PC-9 (cell line): ENCODE results near the gene C3orf70. TPM values are rescaled to one million over a fixed set of nuclear protein-coding genes. Genes with fewer than 3 reads are reported as not detected.

Experiments used
- BruUV-seq: library from RNA; stranded (reverse); fragments of 400-500 nt; replicated peaks from 2 replicates; lab custom pipeline; 2021; lab: Mats Ljungman, UMichigan
- CTCF ChIA-PET: fragments of 300-600 bp; sonication (Branson Sonifier 250); formaldehyde crosslinking; loops from one replicate; lab custom pipeline; 2022; ENCODE audit warnings: antibody characterized with exemption; lab: Charles Lee
- POLR2A ChIA-PET: fragments of 300-600 bp; sonication (Branson Sonifier 250); formaldehyde crosslinking; loops from one replicate; lab custom pipeline; 2022; ENCODE audit warnings: antibody characterized with exemption; ENCODE audit not compliant: unreplicated experiment; lab: Charles Lee
- DNase-seq, 2 experiments: peaks; one replicate each; pipeline versions ENCODE4 v3.0.0 to v3.0.0-alpha.2; 2015 to 2022; ENCODE audit warnings: mixed read lengths in 1 of 2
- H2AFZ ChIP-seq: fragments of 200-600 bp; sonication (generic); 2 replicates; pipeline ENCODE4 v1.8.1; 2017; ENCODE audit warnings: antibody characterized with exemption
- H3F3A ChIP-seq: fragments of 200-600 bp; sonication (generic); 2 replicates; pipeline ENCODE4 v1.8.1; 2017; ENCODE audit warnings: antibody characterized with exemption, mild to moderate bottlenecking, low read depth; ENCODE audit not compliant: insufficient read depth
- H3K27ac ChIP-seq: fragments of 200-600 bp; sonication (generic); 2 replicates; pipeline ENCODE4 v1.6.1; 2016; ENCODE audit warnings: mixed run types
- H3K27me3 ChIP-seq: fragments of 200-600 bp; sonication (generic); 2 replicates; pipeline ENCODE4 v1.6.1; 2016; ENCODE audit warnings: low read depth, mixed run types; ENCODE audit not compliant: insufficient read depth
- H3K36me3 ChIP-seq: fragments of 200-600 bp; sonication (generic); 2 replicates; pipeline ENCODE4 v1.6.1; 2016; ENCODE audit warnings: low read depth, mixed run types
- H3K4me1 ChIP-seq: fragments of 200-600 bp; sonication (generic); replicated peaks from 2 replicates; pipeline ENCODE4 v1.6.1; 2016; ENCODE audit warnings: mixed run types; ENCODE audit not compliant: insufficient read depth
- H3K4me2 ChIP-seq: fragments of 200-600 bp; sonication (generic); 2 replicates; pipeline ENCODE4 v1.6.1; 2017; ENCODE audit warnings: mixed run types
- H3K4me3 ChIP-seq: fragments of 200-600 bp; sonication (generic); 2 replicates; pipeline ENCODE4 v1.6.1; 2016; ENCODE audit warnings: mixed run types
- H3K79me2 ChIP-seq: fragments of 200-600 bp; sonication (generic); 2 replicates; pipeline ENCODE4 v1.6.1; 2017; ENCODE audit warnings: low read depth, mixed run types
- H3K9me2 ChIP-seq: fragments of 200-600 bp; sonication (generic); 2 replicates; pipeline ENCODE4 v1.8.1; 2017; ENCODE audit warnings: mild to moderate bottlenecking; ENCODE audit not compliant: insufficient read depth
- H3K9me3 ChIP-seq: fragments of 200-600 bp; sonication (generic); 2 replicates; pipeline ENCODE4 v1.8.1; 2016; ENCODE audit warnings: low read depth; ENCODE audit not compliant: insufficient read depth
- H4K20me1 ChIP-seq: fragments of 200-600 bp; sonication (generic); 2 replicates; pipeline ENCODE4 v1.8.1; 2017; ENCODE audit not compliant: insufficient read depth
- CTCF ChIP-seq: fragments of 200-600 bp; sonication (generic); conservative IDR thresholded peaks from 2 replicates; pipeline ENCODE4 v1.6.1; 2017; ENCODE audit warnings: mixed run types, antibody characterized with exemption, mild to moderate bottlenecking, moderate library complexity
- EZH2 ChIP-seq: fragments of 200-600 bp; sonication (generic); IDR thresholded peaks from 2 replicates; pipeline ENCODE4 v1.8.0; 2017; ENCODE audit warnings: antibody characterized with exemption, low read depth
- intact Hi-C: fragments of 100-400 bp; cut with micrococcal nuclease; formaldehyde crosslinking; loops from one replicate; pipeline ENCODE4 v1.10.0; 2022; ENCODE audit not compliant: unreplicated experiment
- total RNA-seq: library from RNA; stranded (reverse); gene quantifications from 2 replicates; pipeline ENCODE4 v1.2.3, GENCODE V29; 2021

The C3orf70 gene
- total RNA-seq, 1 experiment from 2014 or later = not detected

- Histone ChIP-seq H3K4me1 (no peaks in the 10 kb centered on the region), H3K36me3 (no peaks in the 10 kb centered on the region), H3K9me2 (no peaks in the 10 kb centered on the region), H3K27ac (no peak overlapping the region), H4K20me1 (no peaks in the 10 kb centered on the region), H2AFZ (no peak overlapping the region), H3K27me3 (peaks cover 45% of the 10 kb centered on the region), H3K4me2 (no peak overlapping the region), H3K9me3 (no peaks in the 10 kb centered on the region), H3K4me3 (no peak overlapping the region), H3K79me2 (no peaks in the 10 kb centered on the region), H3F3A (no peaks in the 10 kb centered on the region)
- POLR2A ChIA-PET = no interaction called here
- BruUV-seq = no TSS peak
- TF ChIP-seq CTCF (no peak), EZH2 (no peak)
- CTCF ChIA-PET = no interaction called here
- no peak for DNase-seq
- intact Hi-C loops = no loop called here
These were observed 70.0 kb downstream of the C3orf70 start for GRCh38 chr3:185082829-185083228.

- POLR2A ChIA-PET = no interaction called here
- no TSS peak for BruUV-seq
- Histone ChIP-seq H3K79me2 (no peaks in the 10 kb centered on the region), H3K27ac (no peak overlapping the region), H3K27me3 (peaks cover 38% of the 10 kb centered on the region), H3K36me3 (no peaks in the 10 kb centered on the region), H4K20me1 (no peaks in the 10 kb centered on the region), H3K4me2 (no peak overlapping the region), H3F3A (no peaks in the 10 kb centered on the region), H3K9me3 (no peaks in the 10 kb centered on the region), H3K4me3 (no peak overlapping the region), H2AFZ (no peak overlapping the region), H3K4me1 (no peaks in the 10 kb centered on the region), H3K9me2 (no peaks in the 10 kb centered on the region)
- no peak for DNase-seq
- TF ChIP-seq CTCF = no peak
- TF ChIP-seq EZH2 = no peak
- CTCF ChIA-PET = no interaction called here
- intact Hi-C loops = no loop called here
These were observed 70.7 kb downstream of the C3orf70 start for GRCh38 chr3:185082149-185082548.

- Histone ChIP-seq H3K36me3 (no peaks in the 10 kb centered on the region), H3K4me3 (no peak overlapping the region), H3K9me3 (no peaks in the 10 kb centered on the region), H2AFZ (no peak overlapping the region), H3K27ac (no peak overlapping the region), H3K4me1 (no peaks in the 10 kb centered on the region), H3F3A (no peaks in the 10 kb centered on the region), H3K9me2 (no peaks in the 10 kb centered on the region), H4K20me1 (no peaks in the 10 kb centered on the region), H3K79me2 (no peaks in the 10 kb centered on the region), H3K27me3 (peaks cover 38% of the 10 kb centered on the region), H3K4me2 (no peak overlapping the region)
- no peak for DNase-seq
- TF ChIP-seq EZH2 (no peak), CTCF (no peak)
- POLR2A ChIA-PET = no interaction called here
- CTCF ChIA-PET = no interaction called here
- BruUV-seq = no TSS peak
- intact Hi-C loops = no loop called here
These were observed 71.3 kb downstream of the C3orf70 start for GRCh38 chr3:185081521-185081920.
